Ecto neural progenitor cell (in vitro differentiated cells): ENCODE results near the gene ARID5B.

Source experiments
- DNase-seq: peaks from one replicate; pipeline ENCODE4 v3.0.0-alpha.2; 2018; ENCODE audit warnings: low spot score

The ARID5B gene

DNA sequence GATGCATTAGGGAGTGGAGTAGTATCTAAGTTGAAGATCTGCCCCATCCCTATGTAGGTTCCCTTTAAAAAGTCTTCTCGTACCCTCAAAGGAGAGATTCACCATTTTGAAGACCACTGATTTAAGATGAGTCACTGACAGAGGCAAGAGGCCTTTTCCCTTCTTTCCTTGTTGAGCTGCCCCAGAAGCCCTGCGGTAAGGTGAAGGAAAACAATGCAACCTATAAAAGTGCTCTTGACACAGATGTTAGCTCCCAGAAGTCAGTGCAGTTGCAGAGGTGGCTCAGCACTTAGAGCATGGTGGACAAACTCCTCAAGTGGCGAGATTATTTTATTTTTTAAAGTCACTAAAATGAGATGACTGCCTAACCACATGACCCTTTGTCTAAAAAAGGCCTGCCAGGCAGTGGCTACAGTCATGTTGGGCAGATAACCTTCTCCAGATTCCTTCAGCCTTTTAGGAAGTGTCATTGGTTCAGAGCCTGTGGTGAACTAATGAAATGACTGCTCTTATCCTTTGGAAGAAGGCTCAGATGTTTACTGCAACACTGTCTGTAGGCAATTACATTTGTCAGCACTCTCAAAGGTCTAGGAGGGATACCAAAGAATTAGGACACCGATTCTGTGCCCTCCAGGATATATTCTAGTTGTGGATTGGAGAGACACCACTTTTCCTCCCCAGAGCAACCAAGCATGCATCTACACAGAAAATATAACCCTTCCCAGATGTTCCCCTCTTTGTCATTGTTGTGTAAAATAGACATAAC, 88.7 kb downstream of the ARID5B start:
- no peak for DNase-seq

DNA sequence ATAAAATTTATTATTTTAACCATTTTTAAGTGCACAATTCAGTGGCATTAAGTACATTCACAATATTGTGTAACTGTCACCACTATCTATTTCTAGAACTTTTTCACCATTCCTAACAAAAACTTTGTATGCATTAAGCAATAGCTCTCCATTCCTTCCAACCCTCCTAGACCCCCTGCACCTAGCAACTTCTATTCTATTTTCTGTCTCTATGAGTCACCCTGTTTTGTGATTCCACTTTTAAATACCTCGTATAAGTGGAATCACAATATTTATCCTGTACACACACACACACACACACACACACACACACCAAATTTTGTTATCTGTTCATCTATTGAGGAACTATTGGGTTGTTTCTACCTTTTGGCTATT, 89.2 kb downstream of the ARID5B start:
- DNase-seq, result no peak

DNA sequence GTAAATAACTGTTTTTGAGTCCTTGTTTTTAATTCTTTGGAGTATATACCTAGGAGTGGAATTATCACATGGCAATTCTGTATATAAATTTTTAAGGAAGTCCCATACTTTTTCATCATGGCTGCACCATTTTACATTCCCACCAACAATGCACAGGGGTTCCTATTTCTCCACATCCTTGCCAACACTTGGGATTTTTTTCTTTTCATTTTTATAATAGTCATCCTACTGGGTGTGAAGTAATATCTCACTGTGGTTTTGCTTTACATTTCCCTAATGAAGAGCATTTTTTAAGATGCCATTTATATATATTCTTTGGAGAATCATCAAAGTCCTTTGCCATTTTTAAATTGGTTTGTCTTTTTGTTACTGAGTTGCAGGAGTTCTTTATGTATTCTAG, 89.7 kb downstream of the ARID5B start:
- DNase-seq, result no peak

DNA sequence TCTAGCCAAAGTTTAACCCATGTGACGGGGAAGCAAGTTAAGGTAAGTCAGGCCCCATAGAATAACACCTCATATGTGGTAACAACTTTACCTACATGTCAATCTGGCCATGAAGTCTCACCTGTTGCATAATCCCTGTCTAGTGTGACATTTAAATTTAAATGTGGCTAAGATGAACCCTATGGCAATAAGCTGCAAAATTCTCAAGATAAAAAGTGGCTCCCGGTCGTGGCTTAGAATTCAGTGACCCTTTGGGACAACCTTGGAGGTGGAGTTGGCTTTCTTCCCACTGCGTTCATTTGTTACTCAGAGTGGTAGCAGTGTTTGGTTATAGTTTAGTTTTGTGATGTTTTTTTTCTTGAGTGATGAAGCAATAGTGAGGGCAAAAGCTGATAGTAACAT, 90.6 kb downstream of the ARID5B start:
- no peak for DNase-seq

DNA sequence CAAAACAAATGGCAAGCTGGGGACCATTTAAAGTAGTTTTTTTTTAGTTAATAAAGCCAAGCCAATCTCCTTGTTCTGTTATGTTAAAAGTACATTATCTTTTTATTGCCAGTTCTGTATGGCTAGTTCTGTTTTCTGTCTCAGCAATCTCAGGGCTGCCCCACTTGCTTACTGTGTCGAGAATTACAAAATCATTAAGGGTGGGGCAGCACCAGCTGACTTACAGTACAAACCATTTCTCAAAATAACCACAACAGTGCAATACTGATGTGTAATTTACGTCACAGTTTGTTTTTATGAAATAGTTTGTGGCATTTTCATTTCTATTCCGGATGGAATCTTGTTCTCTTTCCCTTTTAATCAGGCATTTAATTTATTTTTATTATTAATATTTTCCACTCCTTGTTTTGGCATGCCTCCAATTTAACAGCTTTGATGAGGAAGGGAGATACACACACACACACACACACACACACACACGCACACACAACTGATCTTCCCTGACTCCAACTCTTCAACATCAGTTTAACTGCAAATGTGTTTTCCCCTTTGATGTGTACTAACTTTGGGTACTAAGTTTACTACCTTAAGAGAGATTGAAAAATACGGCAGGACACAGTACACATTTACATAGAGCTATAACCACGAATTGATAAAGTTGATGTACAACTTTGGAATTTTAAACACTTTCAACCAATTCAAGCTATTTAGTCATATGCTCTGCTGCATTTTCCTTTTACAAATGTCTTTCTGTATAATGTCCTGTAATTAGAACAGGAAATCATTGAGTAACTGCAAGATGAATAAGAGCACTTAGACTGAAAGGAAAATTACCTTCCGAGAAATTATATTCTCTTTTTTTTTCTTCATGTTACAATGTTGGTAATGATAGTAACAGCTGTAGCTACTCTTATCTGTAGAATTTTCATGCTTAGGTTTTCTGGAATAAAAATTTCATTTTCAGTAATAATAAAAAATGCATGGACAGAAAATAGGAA, 91.5 kb downstream of the ARID5B start:
- no peak for DNase-seq

DNA sequence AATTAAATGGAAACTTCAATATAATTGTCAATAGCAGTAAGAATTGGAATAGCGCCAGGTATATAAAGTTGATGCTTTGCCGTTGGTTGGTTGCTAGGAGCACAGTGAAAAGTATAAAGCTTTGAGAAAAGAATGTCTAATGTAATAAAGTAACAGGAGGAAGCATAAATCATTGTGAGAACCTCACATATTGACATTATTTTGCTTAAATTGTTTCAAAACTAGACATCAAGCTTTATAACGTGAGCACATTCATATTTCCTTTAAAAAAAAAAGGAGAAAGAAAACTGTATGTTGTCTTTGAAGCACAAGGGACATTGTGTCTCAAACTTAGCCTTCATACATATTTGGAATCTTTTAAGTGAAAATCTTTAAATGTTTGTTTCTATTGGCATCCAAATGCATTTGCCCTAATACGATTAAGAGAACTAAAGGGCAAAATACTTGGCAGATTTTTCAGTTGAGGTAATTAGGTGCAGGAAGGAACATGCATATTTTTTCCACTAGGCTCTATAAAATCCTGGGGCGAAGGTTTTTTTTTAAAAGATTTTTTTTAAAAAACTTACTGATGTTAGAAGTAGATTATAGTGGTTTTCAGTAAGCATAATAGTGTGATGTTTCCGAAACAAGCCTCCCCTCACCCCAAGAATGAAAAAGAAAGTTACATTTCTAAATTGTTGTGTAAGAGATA, 92.4 kb downstream of the ARID5B start:
- no peak for DNase-seq

DNA sequence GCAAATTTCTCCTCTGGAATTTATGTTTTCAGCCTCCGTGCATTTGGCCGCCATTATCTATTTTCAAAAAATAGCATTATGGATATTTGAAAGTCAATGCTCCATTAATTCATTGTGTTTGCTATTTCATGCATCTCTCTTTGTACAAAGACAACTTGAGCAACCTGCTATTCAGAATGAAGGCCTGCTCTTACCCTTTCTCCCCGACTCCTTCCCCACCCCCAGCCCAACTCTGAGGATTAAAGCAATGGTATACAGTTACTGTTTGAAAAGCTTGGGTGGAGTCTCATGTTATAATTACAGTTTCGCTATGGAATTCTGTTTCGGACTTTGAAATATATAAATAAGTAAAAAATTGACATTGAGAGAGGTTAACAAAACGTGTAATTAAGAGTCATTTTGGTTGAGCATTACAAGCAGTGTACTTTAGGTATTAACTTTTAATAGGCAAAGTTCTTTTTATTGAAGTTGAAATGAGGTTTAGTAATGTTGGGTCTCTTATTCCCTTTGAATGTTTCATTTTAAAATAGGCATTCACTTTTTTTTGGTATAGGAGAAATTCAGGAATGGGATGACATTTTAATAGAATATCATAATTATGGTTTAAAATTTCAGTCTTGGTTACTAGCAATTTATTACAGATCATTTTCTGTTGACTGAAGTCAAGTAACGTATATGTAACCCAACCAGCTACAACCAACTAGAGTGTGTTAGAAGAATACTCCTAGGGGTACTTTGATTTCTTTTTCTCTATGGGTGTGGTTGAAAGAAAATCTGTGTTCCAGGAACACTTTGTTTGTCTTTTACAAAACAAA, 93.1 kb downstream of the ARID5B start:
- no peak for DNase-seq

DNA sequence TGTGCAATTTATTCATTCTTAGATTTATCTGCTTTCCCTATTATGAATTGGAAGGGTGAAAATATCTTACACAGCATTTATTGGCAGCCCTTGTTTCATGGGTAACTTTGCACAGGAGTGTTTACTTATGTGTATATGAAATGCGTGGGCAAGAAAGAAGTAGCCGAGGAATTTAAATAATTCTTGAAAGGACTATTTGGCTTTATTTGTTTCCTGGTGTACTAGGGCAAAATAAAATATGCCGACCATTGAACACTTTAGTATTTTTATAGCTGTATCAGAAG, 93.7 kb downstream of the ARID5B start:
- DNase-seq, result no peak

DNA sequence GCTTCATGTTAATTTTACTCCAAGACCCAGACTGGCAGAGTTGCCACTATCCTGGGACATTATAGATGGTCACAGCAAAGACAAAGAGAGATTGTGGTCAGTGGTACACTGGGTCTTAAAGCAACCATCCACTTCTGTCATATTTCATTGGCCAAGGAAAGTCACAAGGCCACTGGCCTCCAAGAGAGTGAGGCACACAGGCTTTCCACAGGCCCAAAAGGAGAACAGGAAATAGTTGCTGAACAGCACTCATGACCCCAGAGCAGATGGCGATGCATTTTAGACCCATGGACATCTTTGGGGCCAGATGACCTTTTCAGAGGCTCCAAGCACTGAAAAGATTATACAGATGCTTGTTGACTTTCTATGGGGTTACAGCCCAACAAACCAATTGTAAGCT, 97.4 kb downstream of the ARID5B start:
- DNase-seq, result no peak

DNA sequence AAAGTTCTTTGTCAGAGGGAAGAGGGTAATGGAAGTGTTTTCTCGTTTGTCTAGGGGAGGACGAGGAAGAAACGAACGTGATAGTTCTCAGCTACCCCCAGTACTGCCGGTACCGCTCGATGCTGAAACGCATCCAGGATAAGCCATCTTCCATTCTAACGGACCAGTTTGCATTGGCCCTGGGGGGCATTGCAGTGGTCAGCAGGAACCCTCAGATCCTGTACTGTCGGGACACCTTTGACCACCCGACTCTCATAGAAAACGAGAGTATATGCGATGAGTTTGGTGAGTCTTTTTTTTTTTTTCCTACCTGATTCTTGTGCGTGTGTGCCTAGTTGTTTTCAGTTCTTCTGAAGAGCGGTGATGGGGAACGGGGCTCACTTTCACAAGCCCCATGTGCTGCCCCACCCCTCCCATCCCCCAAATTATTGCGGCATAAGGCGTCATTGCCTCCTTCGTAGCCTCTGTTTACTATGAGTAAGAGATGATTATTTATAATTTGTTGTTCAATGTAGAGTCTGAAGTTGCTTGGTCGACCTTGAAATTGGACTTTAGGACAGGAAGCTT, 98.6 kb downstream of the ARID5B start:
- no peak for DNase-seq

DNA sequence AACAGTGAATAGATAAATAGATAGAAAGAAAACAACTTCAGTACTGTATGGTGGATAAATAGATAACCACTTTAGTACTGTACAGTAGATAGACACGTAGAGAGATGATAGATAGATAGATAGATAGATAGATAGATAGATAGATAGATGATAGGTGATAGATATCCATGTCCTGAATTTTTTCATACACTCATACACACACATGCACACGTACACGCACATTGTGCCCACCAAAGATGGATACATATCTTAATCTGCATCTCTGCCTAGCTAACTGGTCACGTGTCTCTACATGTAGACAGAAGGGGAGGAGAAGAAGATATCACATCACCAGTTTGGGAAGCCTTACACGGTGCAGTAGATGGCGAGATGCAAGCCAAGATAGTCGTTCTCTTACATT, 99.2 kb downstream of the ARID5B start:
- no peak for DNase-seq

DNA sequence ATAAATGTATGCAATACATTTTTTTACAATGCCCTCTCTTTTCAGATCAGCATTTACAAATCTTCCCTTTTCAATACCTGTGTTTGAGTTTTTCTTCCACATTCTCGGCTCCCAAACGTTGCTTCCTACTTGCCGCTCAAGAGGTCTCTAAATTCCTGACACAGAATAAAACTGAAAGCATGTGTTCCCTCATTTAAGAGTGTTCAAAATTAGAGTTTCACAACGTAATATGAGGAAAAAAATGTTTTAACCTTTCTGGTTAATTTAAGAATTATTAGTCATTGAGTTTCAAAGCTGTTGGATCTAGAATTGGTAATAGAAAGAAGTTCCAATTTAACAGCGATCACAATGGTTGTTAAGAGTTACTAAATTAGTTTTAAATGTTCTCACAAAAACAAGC, 100.4 kb downstream of the ARID5B start:
- DNase-seq, result no peak

DNA sequence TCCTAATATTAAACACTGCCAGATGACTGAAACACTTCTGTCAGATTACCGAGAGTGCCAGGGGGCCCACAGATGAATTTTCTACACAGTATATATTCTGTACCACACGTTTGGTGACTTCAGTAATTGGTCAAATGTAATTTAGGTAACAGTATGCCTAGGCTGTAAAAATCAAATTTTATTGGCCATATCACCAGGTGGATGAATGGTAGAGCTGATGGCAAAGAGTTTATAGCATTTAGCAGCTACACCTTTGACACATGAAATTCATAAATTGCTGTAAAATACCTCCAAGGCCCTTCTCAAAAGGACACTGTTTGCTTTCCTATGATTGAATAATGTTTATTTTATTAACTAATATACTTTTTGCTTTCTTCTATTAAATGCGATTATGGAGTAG, 101.3 kb downstream of the ARID5B start:
- no peak for DNase-seq

DNA sequence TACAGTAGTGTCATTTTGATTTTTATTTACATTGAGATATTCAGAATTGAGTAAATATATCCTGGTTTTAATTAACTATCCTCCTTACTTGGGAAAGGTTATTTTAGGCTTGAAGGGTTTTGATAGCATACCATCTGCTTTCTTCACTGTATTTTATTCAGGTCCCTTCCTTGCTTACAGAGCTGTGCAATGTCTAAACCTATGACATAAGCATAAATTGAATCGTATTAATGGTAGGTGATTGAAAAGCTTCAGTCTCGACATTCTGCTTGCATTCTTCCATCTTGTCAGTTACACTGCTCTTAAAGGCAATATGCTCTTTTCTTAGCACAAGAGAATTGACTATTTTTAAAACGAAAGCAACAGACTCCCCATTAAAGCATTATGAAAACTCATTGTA, 102.5 kb downstream of the ARID5B start:
- DNase-seq, result no peak

DNA sequence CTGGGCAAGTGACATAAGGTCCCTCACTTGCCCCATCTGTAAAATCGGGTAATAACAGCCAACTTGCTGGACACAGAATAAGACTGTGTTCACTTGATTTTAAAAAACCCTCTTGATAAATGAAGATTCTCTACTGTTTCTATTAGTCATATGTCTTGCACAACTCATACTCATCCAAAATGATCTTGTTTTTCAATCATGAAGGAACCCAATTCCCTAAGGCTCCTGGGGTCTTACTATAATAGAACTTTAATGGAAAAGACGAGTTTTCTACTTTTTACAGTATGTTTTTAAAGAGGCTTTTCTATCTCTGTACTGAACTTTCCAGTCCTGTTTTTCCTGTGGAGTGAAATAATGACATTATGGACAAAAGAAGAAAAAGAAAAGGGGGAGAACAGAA, 103.8 kb downstream of the ARID5B start:
- no peak for DNase-seq

DNA sequence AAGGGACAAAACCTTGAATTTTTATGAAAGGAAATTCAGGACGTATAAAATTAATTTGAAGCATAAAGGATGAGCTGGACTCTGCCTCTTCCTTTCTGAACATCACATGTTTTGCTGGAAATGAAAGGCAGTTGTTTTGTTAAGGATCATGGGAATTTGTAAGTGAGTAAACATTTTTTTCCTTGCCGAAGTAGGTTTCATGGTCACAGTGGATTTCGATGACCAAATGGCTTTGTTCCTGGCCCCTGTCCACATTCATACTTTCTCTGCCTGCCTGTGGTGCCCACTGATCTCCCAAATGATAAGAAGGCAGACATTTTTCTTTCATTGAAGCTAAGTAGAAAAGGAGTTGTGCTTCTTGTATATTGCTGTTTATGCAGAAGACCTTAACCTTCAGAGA, 104.2 kb downstream of the ARID5B start:
- DNase-seq, result no peak

DNA sequence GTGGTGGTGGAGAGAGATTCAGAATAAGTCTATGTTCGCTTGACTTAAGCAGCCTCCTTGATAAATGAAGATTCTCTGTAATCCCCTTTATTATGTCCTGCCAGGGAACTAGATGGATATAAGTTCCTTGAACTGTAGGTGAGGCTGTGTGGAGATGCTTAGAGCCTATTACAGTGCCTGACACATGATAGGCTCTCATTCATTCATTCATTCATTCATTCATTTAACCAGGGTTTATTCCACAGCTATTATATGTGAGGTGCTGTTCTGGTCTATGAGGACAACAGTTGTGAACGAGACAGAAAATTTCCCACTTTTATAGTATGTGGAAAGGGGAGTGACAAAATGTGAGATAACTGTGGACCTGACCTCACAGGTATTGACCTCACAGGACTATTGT, 105.6 kb downstream of the ARID5B start:
- DNase-seq, result no peak

DNA sequence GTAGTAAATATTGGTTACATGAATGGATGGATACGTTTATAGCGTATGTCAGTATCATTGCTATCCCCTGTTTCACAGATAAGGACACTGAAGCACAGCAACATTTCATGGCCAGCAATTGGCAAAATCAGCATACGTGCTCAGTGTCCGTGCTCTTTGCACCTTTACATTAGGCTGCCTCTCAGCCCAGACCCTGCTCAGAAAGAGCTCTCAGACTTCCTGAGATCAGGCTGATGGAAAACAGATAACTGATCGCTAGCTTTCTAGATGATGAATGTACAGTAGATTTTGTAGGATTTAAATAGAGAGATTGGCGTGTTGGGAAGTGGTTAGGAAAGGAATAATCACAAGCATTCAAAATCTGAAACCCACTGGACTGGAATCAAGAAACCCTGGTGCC, 106.7 kb downstream of the ARID5B start:
- DNase-seq, result no peak

DNA sequence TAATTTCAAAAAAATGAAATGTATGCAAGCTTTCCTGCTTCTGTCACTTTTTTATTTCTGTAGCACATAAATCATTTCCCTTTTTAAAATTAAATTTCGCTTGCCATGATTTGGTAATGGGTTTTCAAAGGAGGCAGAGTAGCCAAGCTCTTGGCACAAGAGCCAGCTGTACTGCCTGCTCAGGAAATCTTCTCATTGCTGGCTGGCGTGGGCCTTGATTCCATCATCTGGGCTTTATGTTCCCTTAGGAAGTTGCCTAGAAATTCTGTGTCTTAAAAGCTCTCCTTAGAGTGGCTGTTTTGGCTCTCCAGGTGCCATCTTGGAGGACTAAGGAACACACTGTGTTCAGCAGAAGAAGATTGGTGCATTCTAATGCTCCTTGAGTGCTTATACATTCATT, 107.4 kb downstream of the ARID5B start:
- DNase-seq, result no peak

DNA sequence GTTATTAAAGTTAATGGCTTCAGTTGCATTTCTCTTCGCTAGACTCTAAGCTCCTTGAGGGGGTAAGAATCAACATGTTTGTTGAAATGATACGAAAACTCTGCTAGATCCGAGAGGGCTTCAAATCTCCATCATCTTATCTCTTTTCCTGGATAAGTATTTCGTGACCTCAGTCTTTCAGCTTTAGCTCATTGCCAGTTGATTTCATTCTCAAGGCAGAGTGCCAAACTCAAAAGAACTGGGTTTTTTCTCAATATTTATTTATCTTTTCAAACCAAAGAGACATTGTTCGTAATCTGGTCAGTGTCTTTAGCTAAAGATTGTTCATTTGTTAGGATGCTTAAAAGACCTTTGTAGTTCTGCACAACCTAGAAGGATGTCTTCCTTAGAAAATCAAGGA, 108.9 kb downstream of the ARID5B start:
- no peak for DNase-seq

DNA sequence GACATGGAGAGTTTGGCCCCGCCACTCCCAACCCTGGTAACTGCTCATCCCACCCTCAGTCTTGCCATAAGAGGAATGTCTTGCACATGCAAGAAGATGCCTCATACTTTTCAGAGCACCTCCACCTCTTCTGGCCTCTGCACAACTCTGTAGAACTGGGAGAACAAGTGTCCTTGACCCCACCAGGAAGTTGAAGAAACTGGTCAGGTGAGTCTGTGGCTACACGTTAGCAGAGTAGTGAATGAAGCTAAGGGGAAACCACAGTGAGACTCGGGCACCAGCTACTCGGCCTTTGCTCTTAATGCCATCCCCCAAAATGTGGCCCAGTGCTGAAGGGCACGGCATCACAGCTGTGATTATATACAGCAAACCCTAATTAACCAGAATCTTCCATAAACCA, 110.1 kb downstream of the ARID5B start:
- DNase-seq, result no peak

DNA sequence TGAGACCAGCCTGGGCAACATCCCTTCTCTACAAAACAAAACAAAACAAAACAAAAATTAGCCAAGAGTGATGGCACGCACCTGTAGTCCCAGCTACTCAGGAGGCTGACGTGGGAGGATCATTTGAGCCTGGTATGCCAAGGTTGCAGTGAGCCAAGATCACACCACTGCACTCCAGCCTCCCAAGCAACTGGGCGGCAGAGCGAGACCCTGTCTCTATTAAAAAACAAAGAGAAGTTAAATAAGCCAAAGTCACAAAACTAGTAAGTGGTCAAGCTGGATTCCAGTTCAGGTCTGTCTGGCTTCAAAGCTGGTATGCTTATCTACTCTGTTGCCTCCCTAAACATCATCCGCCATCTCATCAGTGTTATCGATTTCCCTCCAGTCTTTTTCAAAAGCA, 110.8 kb downstream of the ARID5B start:
- no peak for DNase-seq
